HL-60 (cell line): ENCODE data around the gene BIRC3.

Experiments used
- DNase-seq, 2 experiments: peaks; one replicate each; pipeline ENCODE4 v3.0.0-alpha.2; 2010 to 2020; ENCODE audit warnings: low read depth in 1 of 2, low spot score in 1 of 2
- H3K27ac ChIP-seq: fragments of 250-450 bp; sonication (Bioruptor Pico); replicated peaks from 2 replicates; pipeline ENCODE4 v1.5.1; 2020; ENCODE audit warnings: mild to moderate bottlenecking, moderate library complexity
- H3K27me3 ChIP-seq: fragments of 250-450 bp; sonication (Bioruptor Pico); 2 replicates; pipeline ENCODE4 v1.5.1; 2021; ENCODE audit warnings: mild to moderate bottlenecking, moderate library complexity; ENCODE audit not compliant: insufficient read depth, poor library complexity, severe bottlenecking
- H3K4me3 ChIP-seq: replicated peaks from 2 replicates; pipeline ENCODE4 v1.5.1; 2011; ENCODE audit warnings: mild to moderate bottlenecking, control low read depth, low read length; ENCODE audit not compliant: insufficient read depth
- CTCF ChIP-seq: IDR thresholded peaks from one replicate; pipeline ENCODE4 v1.5.1; 2011; ENCODE audit warnings: low read length, control low read depth, inconsistent platforms; ENCODE audit not compliant: insufficient read depth
- GABPA ChIP-seq: IDR thresholded peaks from 2 replicates; pipeline ENCODE4 v1.6.1; 2012; ENCODE audit warnings: low read depth
- POLR2AphosphoS5 ChIP-seq: IDR thresholded peaks from 2 replicates; pipeline ENCODE4 v1.6.1; 2012; ENCODE audit warnings: low read depth
- REST ChIP-seq: IDR thresholded peaks from 2 replicates; pipeline ENCODE4 v1.6.1; 2012; ENCODE audit warnings: low read depth; ENCODE audit not compliant: insufficient replicate concordance
- SPI1 ChIP-seq: IDR thresholded peaks from 2 replicates; pipeline ENCODE4 v1.6.1; 2012; ENCODE audit warnings: low read depth, mild to moderate bottlenecking, borderline replicate concordance

BIRC3 gene

GRCh38 chr11:102307727-102308038 is 9.6 kb upstream of the BIRC3 start:
- no peak overlapping the region for H3K4me3 ChIP-seq
- H3K27ac ChIP-seq, result peak overlapping the region; percentile 38; the same call in 1 of the 2 replicates
- H3K27me3 ChIP-seq, result no peaks in the 10 kb centered on the region
- DNase-seq, result no peak
- no peak for TF ChIP-seq SPI1
- TF ChIP-seq CTCF, result no peak
- TF ChIP-seq REST, result no peak
- no peak for TF ChIP-seq GABPA
- no peak for TF ChIP-seq POLR2AphosphoS5

GRCh38 chr11:102309621-102310541 is 7.4 kb upstream of the BIRC3 start:
- H3K27ac ChIP-seq, result no peak overlapping the region
- H3K4me3 ChIP-seq, result no peak overlapping the region
- no peak for DNase-seq
- TF ChIP-seq REST, result no peak
- H3K27me3 ChIP-seq, result no peaks in the 10 kb centered on the region

- Histone ChIP-seq H3K27me3 (no peaks in the 10 kb centered on the region), H3K4me3 (no peak overlapping the region), H3K27ac (no peak overlapping the region)
- TF ChIP-seq SPI1, result no peak
- no peak for TF ChIP-seq POLR2AphosphoS5
- TF ChIP-seq CTCF, result no peak
- no peak for TF ChIP-seq GABPA
- TF ChIP-seq REST, result no peak
- DNase-seq, result no peak
These were observed 4.6 kb upstream of the BIRC3 start for GRCh38 chr11:102312667-102313066.
